Esophagus (tissue), 2 donors: ENCODE results near the gene NRSN2. TPM values are rescaled to one million over a fixed set of nuclear protein-coding genes. Genes with fewer than 3 reads are reported as not detected.
A peak's percentile ranks its signal among the peaks of the same experiment; 100 is the strongest.
"Not testable (repeated sequence)": the region's sequence is repeated elsewhere in the genome, so short reads cannot be mapped to it uniquely, and the experiment has no call there.

Source experiments
- H3K27ac ChIP-seq, 2 donors: one replicate each; pipeline ENCODE4 v1.5.1; 2013; ENCODE audit warnings: low read depth in 2 of 2, mild to moderate bottlenecking in 2 of 2, inconsistent platforms in 1 of 2, low read length in 1 of 2, moderate library complexity in 1 of 2
- H3K27me3 ChIP-seq, 2 donors: one replicate each; pipeline ENCODE4 v1.6.1; 2013; ENCODE audit warnings: low read length in 2 of 2, control low read depth in 1 of 2, mild to moderate bottlenecking in 1 of 2; ENCODE audit not compliant: insufficient read depth in 2 of 2, control insufficient read depth in 1 of 2
- H3K36me3 ChIP-seq, 2 donors: one replicate each; pipeline ENCODE4 v1.6.1; 2013; ENCODE audit warnings: low read length in 1 of 2; ENCODE audit not compliant: control insufficient read depth in 2 of 2, insufficient read depth in 2 of 2
- H3K4me1 ChIP-seq, 2 donors: one replicate each; pipeline ENCODE4 v1.6.1; 2013; ENCODE audit warnings: low read length in 1 of 2; ENCODE audit not compliant: control insufficient read depth in 2 of 2, insufficient read depth in 2 of 2
- H3K4me3 ChIP-seq, 2 donors: one replicate each; pipeline ENCODE4 v1.5.1; 2013; ENCODE audit warnings: low read length in 2 of 2, mild to moderate bottlenecking in 2 of 2, low read depth in 1 of 2, moderate library complexity in 1 of 2
- H3K9me3 ChIP-seq, 2 donors: one replicate each; pipeline ENCODE4 v1.6.1; 2013; ENCODE audit warnings: mild to moderate bottlenecking in 2 of 2, low read depth in 1 of 2, low read length in 1 of 2, moderate library complexity in 1 of 2; ENCODE audit not compliant: control insufficient read depth in 2 of 2, insufficient read depth in 1 of 2
- WGBS, 2 donors: extraction: QIAGEN DNeasy Blood & Tissue Kit; methylation state at CpG; one replicate each; pipeline ENCODE4 v1.1.7; 2013; 5-methylcytosine and 5-hydroxymethylcytosine counted together
- polyA plus RNA-seq, 2 donors: library from polyadenylated mRNA; stranded (reverse); fragments of 200-250 nt; gene quantifications; one replicate each; pipeline ENCODE4 v1.2.3, GENCODE V29; 2013
- donor health status: healthy with polysubstance abuse.
- donor health status: Bipolar disorder and iron deficiency.

The NRSN2 gene
- polyA plus RNA-seq, 2 donors: 6.0 to 6.1 TPM

DNA sequence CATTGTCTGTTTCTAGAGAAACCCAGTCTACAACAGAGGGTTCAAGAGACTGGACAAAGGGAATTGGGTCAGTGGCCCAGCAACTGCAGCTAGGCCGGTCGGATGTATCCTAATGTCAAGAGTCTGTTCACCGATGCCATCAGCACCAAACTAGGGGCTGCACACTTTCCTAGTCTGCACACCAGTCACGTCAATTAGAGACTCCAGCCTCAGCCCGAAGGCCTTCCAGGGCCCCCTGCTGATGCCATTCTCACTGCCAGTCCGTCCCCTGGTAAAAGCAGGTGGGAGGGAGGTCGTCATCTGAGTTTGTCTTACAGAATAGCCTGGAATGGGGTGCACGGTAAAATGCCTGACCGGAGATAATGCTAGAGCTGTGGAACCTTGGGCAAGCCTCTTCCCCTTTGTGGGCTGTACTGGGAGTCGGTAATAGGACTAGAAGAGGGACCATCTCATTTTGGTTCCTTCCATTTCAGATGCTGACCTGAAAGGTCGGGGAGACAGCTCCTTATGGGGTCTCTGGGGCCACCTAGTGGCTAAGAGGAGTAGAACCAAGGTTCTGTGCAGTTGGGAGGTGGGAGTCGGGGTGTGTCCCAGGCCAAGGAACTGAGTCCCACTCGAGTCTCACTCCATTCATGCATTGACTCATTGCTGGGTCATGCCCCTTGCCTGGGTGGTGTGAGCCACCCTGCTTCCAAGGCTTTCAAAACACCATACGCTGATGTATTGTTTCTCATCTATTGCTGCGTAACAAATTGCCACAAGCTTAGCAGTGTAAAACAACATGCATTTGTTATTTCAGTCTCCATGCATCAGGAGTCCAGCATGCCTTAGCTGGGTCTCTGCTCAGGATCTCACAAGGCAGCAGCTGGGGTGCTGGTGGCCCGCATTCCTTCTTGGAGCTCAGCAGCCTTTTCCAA, 16.4 kb upstream of the NRSN2 start:
- H3K36me3 ChIP-seq: no peaks in the 10 kb centered on the region
- H3K4me3 ChIP-seq: no peak overlapping the region
- H3K27ac ChIP-seq: no peak overlapping the region
- H3K27me3 ChIP-seq: no peaks in the 10 kb centered on the region
- H3K4me1 ChIP-seq: peaks cover 3 to 11% of the 10 kb centered on the region in 2 donors
- WGBS, 2 donors: 49 to 53% methylated on average over 16 of the region's 16 CpGs
- peaks cover 0 to 3% of the 10 kb centered on the region in 2 donors for H3K9me3 ChIP-seq

DNA sequence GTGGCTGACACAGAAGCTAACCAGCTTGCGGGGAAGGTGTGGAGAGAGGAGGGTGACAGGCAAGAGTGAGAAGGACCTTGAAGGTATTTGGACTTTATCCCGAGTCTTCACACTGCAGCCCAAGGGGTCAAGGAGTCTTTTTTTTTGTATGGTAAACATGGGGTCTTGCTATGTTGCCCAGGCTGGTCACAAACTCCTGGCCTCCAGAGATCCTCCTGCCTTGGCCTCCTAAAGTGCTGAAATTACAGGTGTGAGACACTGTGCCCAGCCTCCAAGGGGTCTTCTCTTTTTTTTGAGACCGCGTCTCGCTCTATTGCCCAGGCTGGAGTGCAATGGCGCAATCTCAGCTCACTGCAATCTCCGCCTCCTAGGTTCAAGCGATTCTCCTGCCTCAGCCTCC, 12.3 kb upstream of the NRSN2 start:
- Histone ChIP-seq H3K4me3 (no peak overlapping the region), H3K27me3 (no peaks in the 10 kb centered on the region), H3K4me1 (peaks cover 0 to 2% of the 10 kb centered on the region in 2 donors), H3K27ac (no peak overlapping the region), H3K9me3 (no peaks in the 10 kb centered on the region), H3K36me3 (no peaks in the 10 kb centered on the region)
- WGBS, 2 donors: 95 to 97% methylated on average over 8 of the region's 8 CpGs

- H3K4me1 ChIP-seq, H3K36me3 ChIP-seq, H3K27ac ChIP-seq, H3K27me3 ChIP-seq, H3K9me3 ChIP-seq, H3K4me3 ChIP-seq: not testable (repeated sequence)
- WGBS, 2 donors: 93 to 100% methylated on average over 1 of the region's 1 CpG
Measured at GRCh38 chr20:336040-336439, 10.9 kb upstream of the NRSN2 start.

- H3K27ac ChIP-seq: no peak overlapping the region
- peaks cover 0 to 3% of the 10 kb centered on the region in 2 donors for H3K4me1 ChIP-seq
- H3K36me3 ChIP-seq: no peaks in the 10 kb centered on the region
- H3K4me3 ChIP-seq: no peak overlapping the region
- peaks cover 5 to 6% of the 10 kb centered on the region in 2 donors for H3K9me3 ChIP-seq
- 51 to 62% methylated on average over 2 of the region's 2 CpGs for WGBS, 2 donors
- no peaks in the 10 kb centered on the region for H3K27me3 ChIP-seq
Measured at GRCh38 chr20:341682-342081, 5.2 kb upstream of the NRSN2 start.

DNA sequence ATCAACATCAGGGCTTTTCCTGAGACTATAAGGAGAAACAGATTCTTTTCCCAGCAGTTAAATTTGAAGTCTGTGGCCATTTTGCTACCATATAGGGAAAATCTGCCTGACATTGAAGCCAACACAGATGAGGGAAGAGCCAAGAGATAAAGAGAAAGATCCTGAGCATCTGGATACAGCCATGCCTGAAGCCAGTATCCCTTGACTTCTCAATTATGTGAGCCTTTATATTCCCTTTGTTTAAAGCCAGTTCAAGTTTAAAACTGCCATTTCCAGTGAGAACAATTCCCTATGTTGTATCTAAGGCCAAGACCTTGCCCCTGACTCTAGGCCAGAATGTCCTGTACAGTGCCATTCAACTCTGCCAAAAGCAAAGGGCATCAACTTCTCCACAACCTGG, 3.8 kb upstream of the NRSN2 start:
- Histone ChIP-seq H3K4me3 (no peak overlapping the region), H3K4me1 (peaks cover 0 to 3% of the 10 kb centered on the region in 2 donors), H3K27ac (no peak overlapping the region), H3K9me3 (peaks cover 5 to 6% of the 10 kb centered on the region in 2 donors), H3K27me3 (no peaks in the 10 kb centered on the region), H3K36me3 (no peaks in the 10 kb centered on the region)

- Histone ChIP-seq H3K27me3 (no peaks in the 10 kb centered on the region), H3K4me3 (peak overlapping the region in 1 of 2 donors; percentile 56), H3K27ac (peak overlapping the region; percentile 5 to 80), H3K4me1 (peaks cover 0 to 5% of the 10 kb centered on the region in 2 donors), H3K9me3 (peaks cover 5 to 6% of the 10 kb centered on the region in 2 donors), H3K36me3 (no peaks in the 10 kb centered on the region)
- WGBS, 2 donors: 67 to 71% methylated on average over 9 of the region's 9 CpGs
Measured at GRCh38 chr20:346033-346639, 775 bp upstream of the NRSN2 start.

- no peaks in the 10 kb centered on the region for H3K36me3 ChIP-seq
- peak overlapping the region; percentile 56 to 63 for H3K4me3 ChIP-seq
- H3K27me3 ChIP-seq: no peaks in the 10 kb centered on the region
- peaks cover 0 to 2% of the 10 kb centered on the region in 2 donors for H3K9me3 ChIP-seq
- WGBS, 2 donors: 0 to 3% methylated on average over 17 to 18 of the region's 19 CpGs
- H3K4me1 ChIP-seq: peaks cover 0 to 5% of the 10 kb centered on the region in 2 donors
- H3K27ac ChIP-seq: peak overlapping the region; percentile 80 to 84
Measured at GRCh38 chr20:347317-347639, 367 bp downstream of the NRSN2 start.

- no peaks in the 10 kb centered on the region for H3K27me3 ChIP-seq
- no peaks in the 10 kb centered on the region for H3K36me3 ChIP-seq
- no peaks in the 10 kb centered on the region for H3K9me3 ChIP-seq
- peak overlapping the region; percentile 56 to 63 for H3K4me3 ChIP-seq
- 1% methylated on average over 49 to 61 of the region's 61 CpGs for WGBS, 2 donors
- H3K27ac ChIP-seq: peak overlapping the region; percentile 80 to 86
- peaks cover 0 to 5% of the 10 kb centered on the region in 2 donors for H3K4me1 ChIP-seq
Measured at GRCh38 chr20:347640-348484, 951 bp downstream of the NRSN2 start.

DNA sequence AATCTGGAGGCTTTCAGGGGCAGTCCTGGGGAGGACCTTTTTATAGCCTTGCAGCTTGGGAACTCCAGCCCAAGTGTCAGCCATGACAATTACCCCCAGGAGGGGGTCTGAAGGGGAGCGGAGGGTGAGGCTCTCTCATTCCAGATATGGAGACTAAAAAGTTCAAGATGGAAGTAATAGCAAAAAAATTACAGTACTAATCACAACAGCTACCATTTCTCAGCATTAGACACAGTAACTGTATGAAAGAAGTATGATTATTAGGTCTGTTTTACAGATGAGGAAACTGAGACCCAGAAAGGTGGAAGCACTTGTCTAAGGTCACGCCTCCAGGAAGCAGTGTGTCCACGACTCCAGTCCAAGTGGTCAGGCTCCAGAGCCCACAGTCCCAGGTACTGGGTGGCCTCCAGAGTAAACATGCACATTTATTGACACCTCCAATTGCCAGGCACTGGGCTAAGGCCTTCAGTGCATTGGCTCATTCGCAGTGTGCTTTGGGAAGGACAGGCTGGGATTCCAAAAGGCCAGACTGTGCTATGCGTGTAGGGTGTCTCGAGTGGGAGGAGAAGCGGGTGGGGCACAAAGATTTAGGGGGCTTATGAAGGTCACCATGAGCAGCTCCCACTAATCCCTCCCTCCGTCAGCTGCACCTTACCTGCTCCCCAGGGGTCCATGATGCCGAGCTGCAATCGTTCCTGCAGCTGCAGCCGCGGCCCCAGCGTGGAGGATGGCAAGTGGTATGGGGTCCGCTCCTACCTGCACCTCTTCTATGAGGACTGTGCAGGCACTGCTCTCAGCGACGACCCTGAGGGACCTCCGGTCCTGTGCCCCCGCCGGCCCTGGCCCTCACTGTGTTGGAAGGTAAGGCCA, 2.3 kb downstream of the NRSN2 start:
- no peak overlapping the region for H3K4me3 ChIP-seq
- 93 to 94% methylated on average over 19 of the region's 19 CpGs for whole genome bisulfite sequencing, 2 donors
- no peaks in the 10 kb centered on the region for H3K9me3 ChIP-seq
- H3K27ac ChIP-seq: no peak overlapping the region
- no peaks in the 10 kb centered on the region for H3K27me3 ChIP-seq
- H3K4me1 ChIP-seq: peaks cover 0 to 5% of the 10 kb centered on the region in 2 donors
- no peaks in the 10 kb centered on the region for H3K36me3 ChIP-seq
